Measurements from ENCODE around the gene ATP6V1G1.
"Not testable (repeated sequence)": the region's sequence is repeated elsewhere in the genome, so short reads cannot be mapped to it uniquely, and the experiment has no call there.

The ATP6V1G1 gene

DNA sequence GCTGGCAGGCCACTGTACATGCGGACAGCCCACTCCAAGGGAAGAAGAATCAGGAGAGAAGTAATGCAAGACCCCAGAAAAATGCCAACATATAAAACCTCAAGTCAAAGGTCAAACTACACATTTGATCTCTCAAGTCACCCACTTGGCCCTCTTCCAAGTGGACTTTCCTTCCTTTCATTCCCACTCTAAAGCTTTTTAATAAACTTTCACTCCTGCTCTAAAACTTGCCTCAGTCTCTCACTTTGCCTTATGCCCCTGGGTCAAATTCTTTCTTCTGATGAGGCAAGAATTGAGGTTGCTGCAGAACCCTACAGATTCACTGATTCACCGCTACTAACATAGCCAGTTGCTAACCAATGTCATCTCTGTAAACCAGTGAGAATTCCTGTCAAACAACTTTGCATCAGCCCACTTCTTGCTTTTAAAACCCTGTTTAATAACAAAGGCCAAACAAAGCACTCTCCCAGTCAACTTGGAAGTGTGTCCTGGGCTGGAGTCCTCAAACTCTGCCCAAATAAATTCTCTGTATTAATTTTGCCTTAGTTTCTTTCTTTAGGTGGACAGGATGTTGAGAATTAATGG lies 6.9 kb upstream of the ATP6V1G1 start:
- no peak for DNase-seq

DNA sequence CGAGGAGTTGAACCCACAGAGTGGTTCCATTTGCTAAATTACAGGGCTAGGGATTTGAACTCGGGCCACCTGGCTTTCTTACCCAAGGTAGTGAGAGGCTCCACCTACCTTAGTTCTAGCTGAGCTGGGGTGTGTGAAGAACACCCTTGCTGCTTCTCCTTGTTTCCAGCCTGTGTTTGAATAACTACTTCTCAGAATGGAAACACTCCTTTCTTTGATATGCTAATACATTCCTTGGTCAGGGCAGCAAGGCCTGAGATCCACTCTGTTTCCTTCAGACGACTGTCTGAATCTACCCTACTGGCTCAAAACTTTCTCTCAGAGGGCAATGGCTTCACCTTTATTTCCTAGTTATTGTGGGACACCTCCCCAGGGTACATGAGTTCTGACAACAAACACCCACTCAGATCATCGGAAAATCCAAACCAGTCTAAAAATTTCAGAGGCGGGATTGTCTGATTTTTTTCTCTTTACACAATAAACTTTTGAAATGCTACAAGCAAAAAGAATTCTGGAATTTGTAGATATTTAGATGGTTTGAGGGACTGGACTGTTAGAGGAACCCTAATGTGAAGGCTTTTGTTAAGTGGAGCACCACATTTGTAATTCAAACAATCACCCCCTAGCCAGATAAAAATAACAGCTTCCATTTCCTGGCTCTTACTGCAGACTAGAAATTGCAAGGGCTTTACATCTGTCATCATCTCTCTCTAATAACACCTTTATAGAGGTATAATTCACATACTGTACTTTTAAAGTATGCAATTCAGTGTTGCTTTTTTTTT lies 4.0 kb upstream of the ATP6V1G1 start:
- DNase-seq: no peak

DNA sequence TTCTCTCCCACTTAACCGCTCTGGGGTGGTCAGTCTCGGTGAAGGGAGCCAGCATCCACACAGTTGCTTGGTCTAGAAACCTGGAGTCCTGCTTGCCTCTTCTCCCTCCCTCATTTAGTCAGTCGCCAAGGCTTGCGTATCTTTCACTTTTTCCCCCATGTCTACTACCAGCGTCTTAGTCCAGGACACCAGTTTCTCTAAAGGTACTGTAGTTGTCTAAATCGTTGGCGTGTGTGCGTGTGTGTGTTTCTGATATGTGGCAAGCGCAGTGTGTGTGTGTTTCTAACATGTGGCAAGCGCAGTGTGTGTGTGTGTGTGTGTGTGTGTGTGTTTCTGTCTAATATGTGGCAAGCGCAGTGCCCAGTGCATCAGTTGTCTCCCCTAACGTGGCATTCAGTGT lies 641 bp downstream of the ATP6V1G1 start:
- DNase-seq: no peak

DNA sequence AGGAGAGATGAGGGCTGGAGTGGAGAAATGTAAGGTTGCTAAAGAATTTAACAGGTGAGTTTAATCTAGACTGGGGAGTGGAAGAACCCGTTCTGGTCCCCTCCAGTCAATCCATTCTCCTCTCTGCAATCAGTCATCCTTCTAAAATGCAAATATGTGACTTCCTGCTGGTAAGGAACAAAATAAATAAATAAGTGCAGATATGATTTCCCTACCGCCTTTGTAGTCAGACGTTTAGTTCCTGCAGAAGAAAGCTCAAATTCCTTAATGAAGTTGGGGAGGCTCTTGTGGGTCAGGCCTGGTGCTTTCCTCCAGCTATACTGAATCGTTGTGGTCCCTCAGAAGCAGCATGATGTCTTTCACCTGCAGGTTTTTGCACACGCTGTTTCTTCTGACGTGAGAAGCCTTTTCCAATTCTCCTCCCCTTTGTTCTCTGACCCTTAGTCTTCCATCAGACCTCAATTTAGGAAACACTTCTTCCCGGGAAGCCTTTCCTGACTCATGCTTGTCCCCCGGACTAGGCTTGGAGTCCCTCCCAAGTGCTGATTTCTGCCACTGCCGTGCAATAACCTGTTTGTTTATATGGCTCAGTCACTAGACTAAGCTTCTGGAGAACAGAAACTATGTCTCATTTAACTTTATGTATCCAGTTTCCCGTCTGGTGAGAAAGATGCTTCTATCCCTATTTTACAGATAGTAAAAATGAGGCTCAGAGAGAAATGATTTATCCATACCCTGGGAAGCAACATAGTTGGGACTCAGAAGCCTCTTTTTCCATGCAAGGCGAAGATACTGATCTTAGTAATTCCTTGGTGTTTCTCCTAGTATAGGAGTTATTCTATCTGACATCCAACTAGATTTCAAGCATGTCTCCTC lies 1.3 kb downstream of the ATP6V1G1 start:
- DNase-seq: no peak

DNA sequence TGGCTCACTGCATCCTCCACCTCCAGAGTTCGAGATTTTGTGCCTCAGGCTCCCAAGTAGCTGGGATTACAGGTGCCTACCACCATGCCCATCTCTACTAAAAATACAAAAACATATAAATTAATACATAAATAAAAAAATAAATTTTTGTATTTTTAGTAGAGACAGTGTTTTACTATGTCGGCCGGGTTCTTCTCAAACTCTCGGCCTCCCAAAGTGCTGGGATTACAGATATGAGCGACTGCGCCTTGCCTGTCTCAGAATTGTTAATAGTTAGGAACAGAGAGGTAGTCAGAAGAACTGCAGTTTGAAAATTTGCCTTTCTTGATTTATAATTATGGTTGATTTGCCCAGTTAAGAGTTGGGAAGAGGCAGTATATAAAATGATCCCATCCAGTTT lies 2.8 kb downstream of the ATP6V1G1 start:
- DNase-seq: no peak

DNA sequence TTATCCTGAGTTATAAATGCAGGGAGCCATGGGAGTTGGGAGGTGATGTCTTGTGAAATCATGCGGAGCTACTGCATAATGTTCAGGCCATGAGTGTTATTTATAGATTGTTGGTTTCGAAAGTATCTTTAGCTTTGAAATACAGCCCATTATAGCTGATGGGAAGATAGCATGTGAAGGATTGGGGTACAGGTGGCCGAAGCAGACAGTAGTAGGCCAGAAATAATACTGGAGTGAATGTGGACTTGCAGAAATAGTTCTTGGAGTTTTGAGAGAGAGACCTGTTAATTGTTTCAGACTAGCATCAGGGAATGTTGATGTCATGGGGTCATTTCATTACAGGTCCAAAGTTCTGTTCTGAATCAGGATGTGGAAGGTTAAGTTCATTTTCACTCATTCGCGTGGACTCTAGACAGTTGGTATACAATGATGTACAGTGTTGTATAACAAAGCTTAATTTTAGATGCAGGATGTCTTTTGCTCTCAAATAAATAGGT lies 3.8 kb downstream of the ATP6V1G1 start:
- DNase-seq: no peak

DNA sequence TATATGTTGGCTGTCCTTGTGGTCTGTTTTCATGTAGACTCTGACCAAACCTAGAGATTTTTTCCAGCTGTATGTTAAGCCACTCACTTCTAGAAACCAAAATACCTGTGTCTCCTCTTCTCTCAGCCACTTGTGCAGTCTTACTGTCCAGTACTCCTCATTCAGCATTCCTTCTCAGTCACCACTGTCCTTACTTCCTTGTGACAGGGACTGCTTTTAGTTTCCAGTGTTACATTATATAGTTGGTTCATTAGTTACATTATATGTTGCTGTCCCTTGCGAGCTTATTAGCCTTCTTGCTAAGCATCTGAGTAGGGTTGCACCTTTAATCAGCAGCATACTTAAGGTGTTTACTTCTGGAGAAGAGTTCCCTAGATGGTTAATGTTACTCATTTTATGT lies 4.3 kb downstream of the ATP6V1G1 start:
- DNase-seq: no peak

DNA sequence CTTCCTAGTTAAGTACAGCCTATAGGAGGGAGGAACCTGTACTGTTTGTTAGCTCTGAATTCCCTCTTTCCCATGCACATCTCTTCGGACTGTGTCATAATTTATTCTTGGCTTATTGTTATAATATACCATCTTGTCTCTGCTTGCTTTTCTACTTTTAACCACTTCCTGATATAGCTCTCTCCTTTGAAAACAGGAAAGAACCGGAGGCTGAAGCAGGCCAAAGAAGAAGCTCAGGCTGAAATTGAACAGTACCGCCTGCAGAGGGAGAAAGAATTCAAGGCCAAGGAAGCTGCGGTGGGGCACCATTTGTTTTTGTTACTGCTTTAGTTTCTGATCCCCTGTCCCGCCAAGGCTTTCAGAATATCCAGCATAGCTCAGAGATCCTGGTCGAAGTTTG lies 4.8 kb downstream of the ATP6V1G1 start:
- DNase-seq: peak in 1 of 2 donors; percentile 16

DNA sequence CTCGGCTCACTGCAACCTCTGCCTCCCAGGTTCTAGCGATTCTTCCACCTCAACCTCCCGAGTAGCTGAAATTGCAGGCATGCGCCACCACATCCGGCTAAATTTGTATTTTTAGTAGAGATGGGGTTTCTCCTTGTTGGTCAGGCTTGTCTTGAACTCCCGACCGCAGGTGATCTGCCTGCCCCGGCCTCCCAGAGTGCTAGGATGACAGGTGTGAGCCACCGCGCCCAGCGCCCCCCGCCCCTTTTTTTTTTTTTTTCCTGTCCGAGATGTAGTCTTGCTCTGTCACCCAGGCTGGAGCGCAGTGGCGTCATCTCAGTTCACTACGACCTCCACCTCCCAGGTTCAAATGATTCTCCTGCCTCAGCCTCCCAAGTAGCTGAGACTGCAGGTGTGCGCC lies 6.6 kb downstream of the ATP6V1G1 start:
- no peak for DNase-seq

DNA sequence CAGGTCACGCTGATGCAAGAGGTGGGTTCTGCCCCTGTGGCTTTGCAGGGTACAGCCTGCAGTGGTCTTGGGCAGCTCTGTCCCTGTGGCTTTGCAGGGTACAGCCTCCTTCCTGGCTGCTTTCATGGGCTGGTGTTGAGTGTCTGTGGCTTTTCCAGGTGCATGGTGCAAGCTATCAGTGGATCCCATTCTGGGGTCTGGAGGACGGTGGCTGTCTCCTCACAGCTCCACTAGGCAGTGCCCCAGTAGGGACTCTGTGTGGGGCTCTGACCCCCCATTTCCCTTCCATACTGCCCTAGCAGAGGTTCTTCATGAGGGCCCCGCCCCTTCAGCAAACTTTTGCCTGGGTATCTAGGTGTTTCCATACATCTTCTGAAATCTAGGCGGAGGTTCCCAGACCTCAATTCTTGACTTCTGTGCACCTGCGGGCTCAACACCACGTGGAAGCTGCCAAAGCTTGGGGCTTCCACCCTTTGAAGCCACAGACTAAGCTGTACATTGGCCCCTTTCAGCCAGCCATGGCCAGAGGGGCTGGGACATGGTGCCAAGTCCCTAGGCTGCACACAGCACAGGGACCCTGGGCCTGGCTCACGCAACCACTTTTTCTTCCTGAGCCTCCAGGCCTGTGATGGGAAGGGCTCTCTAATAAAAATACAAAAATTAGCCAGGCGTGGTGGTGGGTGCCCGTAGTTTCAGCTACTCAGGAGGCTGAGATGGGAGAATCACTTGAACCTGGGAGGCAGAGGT lies 13.1 kb downstream of the ATP6V1G1 start:
- not testable (repeated sequence) for DNase-seq

DNA sequence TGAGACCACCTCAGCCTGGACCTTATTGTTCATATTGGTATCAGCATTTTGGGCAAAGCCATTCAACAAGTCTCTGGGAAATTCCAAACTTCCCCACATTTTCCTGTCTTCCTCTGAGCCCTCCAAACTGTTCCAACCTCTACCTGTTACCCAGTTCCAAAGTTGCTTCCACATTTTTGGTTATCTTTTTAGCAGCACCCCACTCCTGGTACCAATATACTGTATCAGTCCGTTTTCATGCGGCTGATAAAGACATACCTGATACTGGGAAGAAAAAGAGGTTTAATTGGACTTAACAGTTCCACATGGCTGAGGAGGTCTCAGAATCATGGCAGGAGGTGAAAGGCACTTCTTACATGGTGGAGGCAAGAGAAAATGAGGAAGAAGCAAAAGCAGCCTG lies 14.2 kb downstream of the ATP6V1G1 start:
- DNase-seq: not testable (repeated sequence)

DNA sequence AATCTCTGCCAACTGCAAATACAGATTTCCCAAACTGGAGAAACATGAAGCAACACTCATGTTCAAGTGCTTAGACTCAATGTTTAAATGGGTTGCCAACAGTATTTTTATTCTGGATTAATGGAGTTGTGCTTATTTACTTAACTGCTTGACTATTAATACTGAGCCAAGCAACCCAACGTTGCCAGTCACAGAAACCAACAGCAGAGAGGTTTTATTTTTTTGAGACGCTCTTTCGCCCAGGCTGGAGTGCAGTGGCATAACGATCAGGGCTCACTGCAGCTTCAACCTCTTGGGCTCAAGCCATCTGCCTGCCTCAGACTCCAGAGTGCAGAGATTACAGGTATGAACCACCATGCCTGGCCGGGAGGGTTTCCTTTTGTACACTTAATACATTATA lies 15.1 kb downstream of the ATP6V1G1 start:
- no peak for DNase-seq

DNA sequence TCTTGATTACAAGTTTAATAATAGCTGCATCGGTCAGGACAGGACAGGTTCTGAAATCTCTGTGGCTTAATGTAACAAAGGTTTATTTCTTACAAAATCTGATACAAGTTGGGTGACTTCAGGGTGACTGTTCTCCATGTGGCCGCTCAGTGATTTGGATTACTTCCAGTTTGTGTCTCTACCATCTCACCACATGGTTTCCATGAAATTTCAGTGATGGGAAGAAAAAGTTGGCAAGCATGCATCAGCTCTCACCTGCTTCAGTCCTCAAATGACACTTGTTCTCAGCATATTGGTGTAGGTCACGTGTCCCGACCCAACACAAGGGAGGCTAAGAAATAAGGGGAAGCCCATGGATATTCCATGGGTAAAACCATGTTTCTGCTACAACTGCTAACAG lies 15.7 kb downstream of the ATP6V1G1 start:
- DNase-seq: no peak

DNA sequence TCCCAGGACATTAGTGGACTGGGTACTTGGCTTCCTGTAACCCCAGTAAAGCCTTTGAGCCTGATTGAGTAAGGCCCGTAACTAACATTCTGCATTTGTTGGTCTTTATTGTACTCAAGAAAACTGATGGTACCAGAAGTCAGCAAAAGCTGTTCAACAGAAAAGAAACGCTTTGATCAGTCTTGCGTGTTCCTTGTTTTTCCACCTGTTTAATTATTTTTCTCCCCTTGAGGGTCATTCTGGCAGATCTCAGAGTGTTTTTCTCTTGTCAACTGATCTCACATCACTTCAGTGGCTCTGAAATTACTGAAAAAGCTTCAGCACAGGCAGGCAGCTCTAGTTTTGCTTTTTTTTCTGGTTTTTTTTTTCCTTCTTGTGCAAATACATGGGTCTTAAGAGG lies 17.4 kb downstream of the ATP6V1G1 start:
- DNase-seq: no peak

DNA sequence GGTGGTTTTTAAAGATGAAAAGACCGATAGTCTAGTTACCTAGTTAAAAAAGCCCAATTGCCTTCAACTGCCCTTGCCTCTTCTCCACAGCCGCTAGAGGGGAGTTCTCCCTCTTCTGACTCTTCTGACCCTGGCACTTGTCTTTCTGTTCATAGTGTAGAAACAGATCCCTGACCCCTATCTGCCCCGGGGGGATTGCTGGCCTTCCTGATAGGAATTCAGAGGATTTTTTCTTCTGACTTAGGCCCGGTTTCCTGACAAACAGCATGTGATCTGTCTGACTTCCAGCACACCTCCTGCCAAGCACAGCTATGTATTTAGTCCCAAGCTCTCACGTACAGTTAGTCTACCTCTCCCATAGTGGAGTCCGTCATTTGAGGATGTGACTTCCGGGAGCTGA lies 18.5 kb downstream of the ATP6V1G1 start:
- DNase-seq: no peak

DNA sequence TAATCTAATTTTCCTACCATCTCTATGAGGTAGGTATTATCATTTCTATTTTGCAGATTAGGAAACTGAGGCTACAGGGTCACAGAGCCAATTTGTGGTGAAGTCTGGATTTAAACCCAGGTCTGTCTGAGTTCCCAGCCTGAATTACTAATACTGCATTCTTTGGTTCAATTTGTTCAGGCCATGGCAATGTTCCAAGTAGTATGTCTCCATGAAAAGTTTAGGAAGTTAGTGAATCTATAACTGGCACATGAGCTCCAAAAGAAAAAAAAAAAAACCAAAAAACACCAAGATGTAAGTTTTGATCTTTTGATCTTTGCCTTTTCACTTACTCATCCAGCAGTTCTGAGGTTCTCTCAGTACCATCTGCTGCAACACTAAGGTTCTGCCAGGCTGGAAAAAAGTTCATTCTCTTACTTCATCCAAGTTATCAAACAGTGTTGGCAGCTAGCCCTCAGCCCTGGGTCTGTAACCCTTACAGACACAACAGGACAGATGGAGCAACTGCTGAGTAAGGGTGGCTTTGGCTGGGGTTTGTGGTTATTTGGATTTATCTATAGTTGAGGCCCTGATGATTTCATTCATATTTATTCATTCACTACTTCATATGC lies 19.1 kb downstream of the ATP6V1G1 start:
- no peak for DNase-seq

DNA sequence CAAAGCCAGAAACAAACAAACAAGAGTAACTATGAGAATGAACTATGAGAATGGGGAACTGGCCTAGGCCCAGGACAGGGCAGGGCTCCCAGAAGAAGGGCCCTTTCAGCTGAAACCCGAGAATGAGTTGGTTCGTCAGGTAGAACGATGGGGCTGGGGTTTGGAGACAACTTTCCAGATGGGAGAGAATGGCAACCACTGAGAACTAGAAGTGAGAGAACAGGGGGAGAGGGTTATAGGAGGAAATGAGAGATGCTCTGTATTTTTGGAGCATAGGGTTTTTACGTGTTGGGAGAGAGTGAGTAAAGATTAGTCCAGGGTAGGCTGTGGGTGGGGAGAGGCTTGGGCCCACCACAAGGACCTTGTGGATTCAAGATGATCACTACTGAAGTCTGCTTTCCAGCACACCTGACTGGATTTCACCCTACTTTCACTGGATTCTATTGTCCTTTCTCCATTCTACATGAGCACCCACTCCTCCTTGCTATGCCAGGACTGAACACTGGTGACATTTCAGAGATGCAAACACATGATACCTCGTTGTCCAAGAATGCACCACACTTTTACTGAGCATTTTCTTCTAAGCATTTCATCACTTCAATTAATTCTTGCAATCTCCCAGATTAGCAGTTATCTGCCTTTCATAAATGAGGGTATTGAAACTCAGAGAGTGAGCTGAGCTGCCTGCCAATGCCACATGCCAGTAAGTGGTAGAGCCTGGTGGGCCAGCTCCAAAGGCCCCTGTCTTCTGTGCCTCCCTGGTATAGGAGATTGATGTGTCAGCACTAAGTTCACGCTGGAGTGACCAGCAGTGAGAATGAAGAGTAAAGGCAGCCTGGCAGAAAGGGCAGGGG lies 20.3 kb downstream of the ATP6V1G1 start:
- DNase-seq: no peak

DNA sequence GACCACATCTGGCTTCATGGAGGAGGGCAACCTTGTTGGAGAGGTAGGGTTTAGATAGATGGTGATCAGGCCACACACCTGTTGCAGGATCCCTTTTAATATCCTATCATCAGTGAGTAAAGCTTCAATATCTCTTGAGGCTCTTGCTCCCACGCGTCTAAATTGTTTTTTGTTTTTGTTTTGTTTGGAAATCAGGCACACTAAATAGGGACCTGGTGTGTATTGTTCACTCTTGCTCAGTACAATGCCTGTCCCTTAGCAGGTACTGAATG lies 20.9 kb downstream of the ATP6V1G1 start:
- no peak for DNase-seq

DNA sequence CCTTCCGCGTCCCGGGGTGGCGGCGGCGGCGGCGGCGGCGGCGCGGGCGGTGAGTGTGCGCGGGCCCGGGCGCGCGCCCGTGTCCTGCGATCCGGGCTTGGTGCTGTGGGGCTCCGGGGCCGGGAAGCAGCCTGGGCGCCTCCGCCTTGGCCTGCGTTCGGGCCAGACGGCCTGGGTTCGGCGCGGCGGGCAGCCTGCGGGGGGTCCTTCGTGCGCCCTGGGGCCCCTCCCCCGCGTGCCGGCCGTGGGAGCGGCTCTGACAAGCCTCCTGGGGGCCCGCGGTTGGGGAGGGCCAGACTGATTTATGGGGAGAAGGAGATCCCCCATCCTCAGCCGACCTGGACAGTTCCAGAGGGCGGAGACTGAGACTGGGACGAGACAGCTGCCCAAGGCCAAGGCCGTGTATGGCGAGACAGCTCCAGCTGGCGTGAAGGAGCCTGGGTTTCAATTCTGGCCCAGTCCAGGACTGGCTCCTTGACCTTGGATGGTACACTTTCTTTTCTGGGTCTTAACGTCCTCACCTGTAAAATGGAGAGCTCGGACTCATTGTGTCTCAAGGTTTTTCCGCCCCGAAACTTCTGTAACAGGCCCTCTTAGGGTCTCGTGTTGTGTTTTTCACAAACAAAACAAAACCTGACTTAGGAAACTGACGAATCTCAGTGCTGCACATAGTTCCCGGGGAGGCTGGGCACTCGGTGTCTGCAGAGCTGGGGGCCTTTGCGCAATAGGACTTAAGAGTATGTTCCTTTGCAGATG lies 24.1 kb downstream of the ATP6V1G1 start:
- DNase-seq: peak; percentile 31 to 47

DNA sequence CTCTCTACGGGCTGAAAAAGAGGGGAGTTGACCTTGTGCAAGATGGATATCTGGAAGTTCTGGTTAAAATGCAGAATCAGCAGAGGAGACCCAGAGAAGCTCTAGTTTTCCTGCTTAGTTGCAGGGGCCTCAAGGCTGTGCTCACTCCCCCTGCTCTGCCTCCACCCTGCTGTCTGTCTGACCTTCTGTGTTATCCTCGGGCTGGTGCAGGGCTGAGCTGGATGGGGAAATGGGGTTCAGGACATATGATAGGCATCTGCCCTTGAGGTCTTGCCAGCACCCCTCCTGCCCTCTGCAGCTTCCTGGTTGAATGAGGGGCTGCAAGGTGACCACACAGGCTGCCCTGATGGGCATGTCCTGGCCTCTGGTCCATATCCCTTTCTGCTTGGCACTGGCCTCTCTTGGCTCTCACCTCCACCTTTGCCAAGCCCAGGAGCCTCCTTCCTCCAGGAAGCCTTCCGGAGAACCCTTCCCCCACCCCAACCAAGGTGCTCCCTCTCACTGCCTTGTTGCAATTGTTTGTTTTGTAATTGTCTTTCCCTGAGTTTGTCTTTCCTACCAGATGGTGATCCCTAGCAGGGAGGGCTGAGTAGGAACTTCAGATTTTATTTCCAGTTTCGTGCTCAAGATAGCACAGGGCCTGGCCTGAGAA lies 24.8 kb downstream of the ATP6V1G1 start:
- no peak for DNase-seq
